DOHH2 (cell line): Measurements from ENCODE around the gene RSBN1.

Experiments used
- H3F3A ChIP-seq: fragments of 200-600 bp; sonication (generic), shearing (Covaris generic); 2 replicates; pipeline ENCODE4 v1.6.0; 2016; ENCODE audit warnings: antibody characterized with exemption, mild to moderate bottlenecking; ENCODE audit not compliant: control insufficient read depth, insufficient read depth
- H3K27ac ChIP-seq: fragments of 200-600 bp; sonication (generic); 2 replicates; pipeline ENCODE4 v1.5.1; 2014; ENCODE audit warnings: low read depth, mild to moderate bottlenecking, low read length, moderate library complexity
- H3K27me3 ChIP-seq: fragments of 200-600 bp; sonication (generic); 2 replicates; pipeline ENCODE4 v1.6.1; 2014; ENCODE audit warnings: mild to moderate bottlenecking, low read length, mixed read lengths; ENCODE audit not compliant: control insufficient read depth
- H3K36me3 ChIP-seq: fragments of 200-600 bp; sonication (generic); 2 replicates; pipeline ENCODE4 v1.6.1; 2014; ENCODE audit warnings: mild to moderate bottlenecking, low read length, moderate library complexity, mixed read lengths; ENCODE audit not compliant: control insufficient read depth
- H3K4me1 ChIP-seq: fragments of 200-600 bp; sonication (generic); 2 replicates; pipeline ENCODE4 v1.6.1; 2014; ENCODE audit warnings: mild to moderate bottlenecking, low read length, mixed read lengths; ENCODE audit not compliant: control insufficient read depth
- H3K4me2 ChIP-seq: fragments of 200-600 bp; sonication (generic); 2 replicates; pipeline ENCODE4 v1.6.0; 2014; ENCODE audit warnings: mild to moderate bottlenecking, low read length, moderate library complexity
- H3K4me3 ChIP-seq: fragments of 200-600 bp; sonication (generic); 2 replicates; pipeline ENCODE4 v1.5.1; 2014; ENCODE audit warnings: mild to moderate bottlenecking, low read length, mixed read lengths
- H3K79me2 ChIP-seq: fragments of 200-600 bp; sonication (generic); 2 replicates; pipeline ENCODE4 v1.6.1; 2014; ENCODE audit warnings: mild to moderate bottlenecking, low read length, mixed read lengths; ENCODE audit not compliant: control insufficient read depth
- H3K9me2 ChIP-seq: fragments of 200-600 bp; sonication (generic); replicated peaks from 2 replicates; pipeline ENCODE4 v1.6.1; 2014; ENCODE audit warnings: mild to moderate bottlenecking, low read length, mixed read lengths; ENCODE audit not compliant: control insufficient read depth
- H3K9me3 ChIP-seq: fragments of 200-600 bp; sonication (generic); 2 replicates; pipeline ENCODE4 v1.6.1; 2014; ENCODE audit warnings: antibody characterized with exemption, low read length, mixed read lengths; ENCODE audit not compliant: control insufficient read depth, insufficient read depth
- H4K20me1 ChIP-seq: fragments of 200-600 bp; sonication (generic); 2 replicates; pipeline ENCODE4 v1.6.0; 2014; ENCODE audit warnings: low read depth, mild to moderate bottlenecking, antibody characterized with exemption, low read length, moderate library complexity; ENCODE audit not compliant: control insufficient read depth, insufficient read depth
- EZH2phosphoT487 ChIP-seq: fragments of 200-600 bp; sonication (generic); IDR thresholded peaks from 2 replicates; pipeline ENCODE4 v1.6.1; 2017; ENCODE audit warnings: borderline replicate concordance, mild to moderate bottlenecking, antibody characterized with exemption, low read length, moderate library complexity, mixed read lengths
- TF ChIP-seq, protein P1 (sequence below): fragments of 200-600 bp; sonication (generic); IDR thresholded peaks from one replicate; pipeline ENCODE4 v1.5.1; 2014; ENCODE audit warnings: antibody characterized with exemption, mild to moderate bottlenecking, low read depth, low read length; ENCODE audit not compliant: poor library complexity, severe bottlenecking

RSBN1 gene

DNA sequence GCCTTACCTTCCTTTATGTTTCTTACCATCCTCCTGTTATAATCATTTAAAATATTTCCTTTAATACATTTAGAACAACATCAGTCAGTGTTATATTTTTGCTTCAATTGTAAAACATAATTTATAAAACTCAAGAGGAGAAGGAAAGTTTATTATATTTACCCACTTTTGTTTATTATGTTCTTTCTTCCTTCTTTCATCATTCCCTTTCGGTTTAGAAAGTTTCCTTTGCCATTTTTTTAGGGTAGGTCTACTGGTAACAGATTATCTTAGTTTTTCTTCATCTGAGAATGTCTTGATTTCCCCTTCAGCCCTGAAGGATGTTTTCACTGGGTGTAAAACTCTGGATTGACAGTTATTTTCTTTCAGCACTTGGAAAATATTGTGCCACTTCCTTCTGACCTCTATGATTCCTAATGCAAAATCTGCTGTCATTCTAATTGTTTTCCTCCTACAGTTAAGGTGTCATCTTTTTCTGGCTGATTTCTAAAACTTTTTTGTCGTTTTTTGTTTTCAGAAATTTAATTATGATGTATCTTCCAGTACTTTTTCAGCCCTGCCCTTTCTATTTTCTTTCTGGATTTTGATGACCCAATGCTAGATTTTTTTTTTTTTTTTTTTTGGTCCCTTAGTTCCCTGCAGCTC, 34.2 kb upstream of the RSBN1 start:
- no peaks in the 10 kb centered on the region for H4K20me1 ChIP-seq
- no peak for TF ChIP-seq EZH2phosphoT487
- TF ChIP-seq, protein P1, sequence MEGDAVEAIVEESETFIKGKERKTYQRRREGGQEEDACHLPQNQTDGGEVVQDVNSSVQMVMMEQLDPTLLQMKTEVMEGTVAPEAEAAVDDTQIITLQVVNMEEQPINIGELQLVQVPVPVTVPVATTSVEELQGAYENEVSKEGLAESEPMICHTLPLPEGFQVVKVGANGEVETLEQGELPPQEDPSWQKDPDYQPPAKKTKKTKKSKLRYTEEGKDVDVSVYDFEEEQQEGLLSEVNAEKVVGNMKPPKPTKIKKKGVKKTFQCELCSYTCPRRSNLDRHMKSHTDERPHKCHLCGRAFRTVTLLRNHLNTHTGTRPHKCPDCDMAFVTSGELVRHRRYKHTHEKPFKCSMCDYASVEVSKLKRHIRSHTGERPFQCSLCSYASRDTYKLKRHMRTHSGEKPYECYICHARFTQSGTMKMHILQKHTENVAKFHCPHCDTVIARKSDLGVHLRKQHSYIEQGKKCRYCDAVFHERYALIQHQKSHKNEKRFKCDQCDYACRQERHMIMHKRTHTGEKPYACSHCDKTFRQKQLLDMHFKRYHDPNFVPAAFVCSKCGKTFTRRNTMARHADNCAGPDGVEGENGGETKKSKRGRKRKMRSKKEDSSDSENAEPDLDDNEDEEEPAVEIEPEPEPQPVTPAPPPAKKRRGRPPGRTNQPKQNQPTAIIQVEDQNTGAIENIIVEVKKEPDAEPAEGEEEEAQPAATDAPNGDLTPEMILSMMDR: no peak
- H3K27me3 ChIP-seq: no peaks in the 10 kb centered on the region
- H3K27ac ChIP-seq: no peak overlapping the region
- no peaks in the 10 kb centered on the region for H3K9me3 ChIP-seq
- no peak overlapping the region for H3K4me3 ChIP-seq
- H3K9me2 ChIP-seq: no peaks in the 10 kb centered on the region
- peaks cover 51% of the 10 kb centered on the region for H3K36me3 ChIP-seq
- peaks cover 9% of the 10 kb centered on the region for H3K4me1 ChIP-seq
- peaks cover 7% of the 10 kb centered on the region; the same call in 1 of the 2 replicates for H3F3A ChIP-seq
- no peak overlapping the region for H3K4me2 ChIP-seq
- H3K79me2 ChIP-seq: no peaks in the 10 kb centered on the region

DNA sequence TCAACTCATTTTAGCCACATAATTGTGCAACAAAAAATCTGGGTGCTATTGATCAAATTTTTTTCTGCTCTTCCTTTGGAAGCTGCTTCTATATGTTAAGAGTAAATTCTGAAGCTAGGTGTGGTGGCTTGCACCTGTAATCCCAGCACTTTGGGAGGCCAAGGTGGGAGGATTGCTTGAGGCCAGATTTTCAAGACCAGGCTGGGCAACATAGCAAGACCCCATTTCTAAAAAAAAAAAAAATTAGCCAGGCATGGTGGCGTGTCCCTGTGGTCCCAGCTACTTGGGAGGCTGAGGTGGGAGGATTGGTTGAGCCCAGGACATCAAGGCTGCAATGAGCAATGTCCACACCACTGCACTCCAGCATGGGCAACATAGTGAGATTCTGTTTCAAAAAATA, 24.3 kb upstream of the RSBN1 start:
- H3K27ac ChIP-seq: no peak overlapping the region
- peaks cover 5% of the 10 kb centered on the region for H3K4me1 ChIP-seq
- H3K9me2 ChIP-seq: no peaks in the 10 kb centered on the region
- no peaks in the 10 kb centered on the region for H4K20me1 ChIP-seq
- TF ChIP-seq, protein P1: no peak
- TF ChIP-seq EZH2phosphoT487: no peak
- H3F3A ChIP-seq: peaks cover 4% of the 10 kb centered on the region
- peaks cover 52% of the 10 kb centered on the region for H3K36me3 ChIP-seq
- no peak overlapping the region for H3K4me2 ChIP-seq
- H3K27me3 ChIP-seq: no peaks in the 10 kb centered on the region
- H3K79me2 ChIP-seq: no peaks in the 10 kb centered on the region
- H3K9me3 ChIP-seq: no peaks in the 10 kb centered on the region
- H3K4me3 ChIP-seq: no peak overlapping the region

DNA sequence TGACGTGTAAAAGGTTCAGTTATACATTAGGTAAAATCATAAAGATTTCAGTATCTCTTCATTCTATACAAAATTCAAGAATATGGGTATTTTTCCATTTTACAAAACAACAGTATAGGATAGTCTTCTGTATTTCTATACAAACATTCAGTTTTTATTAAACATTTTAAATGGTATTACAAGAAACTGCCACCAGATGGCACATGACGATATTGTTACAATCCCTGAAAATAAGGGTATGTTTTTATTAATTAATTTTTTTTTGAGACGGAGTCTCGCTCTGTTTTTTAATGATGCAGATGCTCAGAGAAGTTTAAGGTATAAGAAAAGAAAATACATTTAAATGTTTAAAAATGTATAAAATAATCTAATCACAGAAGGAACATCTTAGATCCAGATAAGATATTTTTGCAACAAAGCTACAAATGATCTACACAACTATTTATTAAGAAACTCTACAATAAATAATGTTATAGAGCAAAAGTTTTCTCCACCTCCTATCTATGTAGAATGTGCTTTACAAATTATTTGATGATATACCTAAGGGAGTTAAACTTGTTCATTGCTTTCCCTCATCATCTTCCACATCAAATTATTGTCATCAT, 23.5 kb upstream of the RSBN1 start:
- Histone ChIP-seq H3F3A (peaks cover 4% of the 10 kb centered on the region), H4K20me1 (no peaks in the 10 kb centered on the region), H3K9me2 (no peaks in the 10 kb centered on the region), H3K9me3 (no peaks in the 10 kb centered on the region), H3K79me2 (no peaks in the 10 kb centered on the region), H3K36me3 (peaks cover 50% of the 10 kb centered on the region), H3K27ac (no peak overlapping the region), H3K4me3 (no peak overlapping the region), H3K4me1 (peaks cover 5% of the 10 kb centered on the region), H3K27me3 (no peaks in the 10 kb centered on the region), H3K4me2 (no peak overlapping the region)
- TF ChIP-seq, protein P1: peak; percentile 42
- TF ChIP-seq EZH2phosphoT487: no peak
